Measurements from ENCODE around the gene KCND3.

Gene KCND3

GRCh38 chr1:111911061-111911460 lies 78.4 kb downstream of the KCND3 start:
- DNase-seq (ENCODE audit: low spot score) = no peak

DNA sequence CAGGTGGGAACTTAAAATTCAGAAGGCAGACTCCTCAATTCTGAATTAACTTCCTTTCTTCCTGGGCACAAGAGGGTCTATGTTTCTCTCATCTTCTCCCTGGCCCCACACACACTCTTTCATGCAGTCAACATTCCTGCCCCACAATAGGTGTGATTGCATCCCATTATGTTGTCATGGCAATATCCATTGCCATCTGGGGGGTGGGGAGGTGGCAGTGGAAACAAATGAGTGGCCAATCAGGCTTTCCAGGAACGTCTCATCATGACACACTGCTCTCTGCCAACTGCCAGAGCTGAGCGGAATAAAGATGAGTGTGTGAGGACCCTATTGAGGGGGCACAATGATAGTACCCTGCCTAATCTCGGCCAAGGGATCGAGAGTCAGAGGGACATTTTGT lies 80.4 kb downstream of the KCND3 start:
- no peak for DNase-seq (ENCODE audit: low spot score)

DNA sequence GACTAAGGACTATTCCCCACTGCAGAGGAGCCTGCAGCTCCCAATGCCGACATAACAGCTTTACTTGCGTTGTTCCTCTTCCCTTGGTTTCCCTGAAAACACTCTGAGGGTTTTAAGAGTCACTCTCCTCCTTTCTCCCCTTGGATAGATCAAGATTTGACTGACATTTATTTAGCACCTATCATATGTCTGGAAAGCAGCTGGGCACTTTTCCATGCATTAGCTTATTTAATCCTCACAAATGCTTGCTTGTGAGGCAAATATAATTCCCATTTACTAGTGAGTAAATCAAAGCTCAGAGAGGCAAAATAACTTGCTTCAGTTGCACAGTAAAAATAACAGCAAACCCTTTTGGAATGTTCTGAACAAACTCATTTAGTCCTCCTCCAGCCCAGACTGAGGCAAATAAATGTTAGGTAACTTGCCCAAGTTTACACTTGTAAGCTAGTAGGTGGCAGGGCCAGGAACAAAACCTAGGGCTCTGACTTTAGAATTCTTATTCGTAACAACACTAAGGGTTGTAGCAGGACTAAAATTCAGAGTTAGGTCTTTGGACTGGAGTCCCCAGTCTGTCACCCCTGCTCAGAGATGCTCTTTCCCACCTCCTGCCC lies 81.4 kb downstream of the KCND3 start:
- no peak for DNase-seq (ENCODE audit: low spot score)

DNA sequence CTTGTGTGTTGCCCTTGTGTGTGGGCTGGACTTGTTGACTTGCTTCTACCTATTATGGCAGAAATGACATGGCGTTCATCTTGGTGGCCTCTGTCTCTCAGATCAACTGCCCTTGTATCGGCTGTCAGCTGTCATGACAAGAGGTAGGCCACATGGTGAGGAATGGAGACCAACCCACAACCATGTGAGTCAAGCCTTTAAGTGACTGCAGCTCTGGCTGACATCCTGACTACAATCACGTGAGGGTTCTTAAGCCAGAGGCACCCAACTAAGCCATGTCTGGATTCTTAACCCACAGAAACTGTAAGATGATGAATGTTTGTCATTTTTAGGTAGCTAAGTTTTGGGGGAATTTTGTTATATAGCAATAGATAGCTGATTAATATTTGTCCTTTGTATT lies 82.1 kb downstream of the KCND3 start:
- DNase-seq (ENCODE audit: low spot score) = no peak

GRCh38 chr1:111906816-111907215 lies 82.7 kb downstream of the KCND3 start:
- no peak for DNase-seq (ENCODE audit: low spot score)

DNA sequence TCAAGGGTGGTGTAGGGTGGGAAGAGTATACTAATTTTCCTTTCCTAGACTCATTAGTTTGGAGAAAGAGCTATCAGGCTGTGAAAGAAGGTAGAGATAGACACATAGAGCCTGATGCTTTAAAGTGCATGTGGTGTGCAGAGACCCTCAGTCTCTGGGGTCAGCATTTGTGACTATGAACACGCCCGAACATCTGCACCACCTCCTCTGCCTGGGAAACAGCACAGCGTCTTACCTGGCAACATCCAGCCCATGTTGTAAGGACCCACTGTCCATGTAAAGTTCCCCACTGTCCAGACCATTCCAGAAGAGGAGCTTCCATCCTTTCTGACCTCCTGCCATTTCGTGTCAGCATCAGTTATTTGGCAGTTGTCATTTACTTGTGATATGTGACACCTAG lies 83.4 kb downstream of the KCND3 start:
- DNase-seq (ENCODE audit: low spot score) = no peak

- no peak for DNase-seq (ENCODE audit: low spot score)
Measured at GRCh38 chr1:111904478-111905218, 84.8 kb downstream of the KCND3 start.

- DNase-seq (ENCODE audit: low spot score) = no peak
Measured at GRCh38 chr1:111903871-111904449, 85.5 kb downstream of the KCND3 start.

DNA sequence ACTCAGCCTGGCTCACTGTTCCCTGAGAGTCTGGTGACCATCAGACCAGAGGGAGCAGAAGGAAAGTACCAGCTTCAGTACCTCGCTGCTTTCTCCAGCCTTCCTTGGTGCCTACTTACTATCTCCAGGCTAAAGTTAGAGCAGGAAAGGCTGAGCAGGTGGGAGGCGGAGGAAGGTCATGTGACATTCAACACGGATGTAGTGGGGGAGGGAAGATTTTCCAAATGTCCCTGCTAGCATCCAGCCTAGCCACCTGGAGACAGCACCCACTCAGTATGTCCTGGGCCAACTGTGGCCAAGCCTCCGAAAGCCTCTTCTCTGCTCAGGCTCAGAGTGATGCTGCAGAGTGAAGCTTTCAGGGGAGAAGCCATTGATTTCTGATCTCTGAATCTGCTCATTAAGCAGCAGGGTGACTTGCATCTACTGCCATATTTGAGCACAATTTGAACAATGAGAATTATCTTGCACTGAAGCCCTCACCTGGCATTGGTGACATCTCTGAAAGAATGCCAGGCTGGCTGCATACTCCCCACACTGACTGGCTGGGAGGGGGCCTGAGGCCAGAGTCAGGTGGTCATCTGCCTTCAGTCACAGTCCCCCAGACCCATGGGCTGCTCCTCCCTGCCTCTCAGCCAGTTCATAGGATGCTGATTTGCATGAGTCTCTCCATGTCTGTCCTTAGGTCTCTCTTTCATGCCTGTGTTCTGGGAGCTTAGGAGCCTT lies 86.2 kb downstream of the KCND3 start:
- no peak for DNase-seq (ENCODE audit: low spot score)

- no peak for DNase-seq (ENCODE audit: low spot score)
Measured at GRCh38 chr1:111895469-111895868, 94.0 kb downstream of the KCND3 start.

DNA sequence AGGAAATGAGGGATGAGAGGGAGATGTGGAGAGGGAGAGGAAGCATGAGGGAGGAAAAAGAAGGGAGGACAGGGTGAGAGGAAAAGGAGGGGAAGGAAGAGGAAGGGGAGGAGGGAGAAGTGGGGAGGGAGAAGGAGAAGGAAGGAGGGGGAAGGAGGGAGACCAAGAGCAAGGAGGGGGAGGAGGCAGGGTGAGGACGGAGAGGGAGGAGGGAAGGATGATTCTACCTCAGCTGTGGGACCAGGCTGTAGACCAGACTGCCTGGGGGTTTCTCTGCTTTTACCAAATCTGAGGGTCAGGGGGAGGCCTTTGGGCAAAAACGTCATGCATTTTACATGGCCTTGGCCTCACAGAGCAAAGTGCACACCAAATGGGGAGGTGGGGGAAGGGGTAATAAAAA lies 94.5 kb downstream of the KCND3 start:
- no peak for DNase-seq (ENCODE audit: low spot score)

DNA sequence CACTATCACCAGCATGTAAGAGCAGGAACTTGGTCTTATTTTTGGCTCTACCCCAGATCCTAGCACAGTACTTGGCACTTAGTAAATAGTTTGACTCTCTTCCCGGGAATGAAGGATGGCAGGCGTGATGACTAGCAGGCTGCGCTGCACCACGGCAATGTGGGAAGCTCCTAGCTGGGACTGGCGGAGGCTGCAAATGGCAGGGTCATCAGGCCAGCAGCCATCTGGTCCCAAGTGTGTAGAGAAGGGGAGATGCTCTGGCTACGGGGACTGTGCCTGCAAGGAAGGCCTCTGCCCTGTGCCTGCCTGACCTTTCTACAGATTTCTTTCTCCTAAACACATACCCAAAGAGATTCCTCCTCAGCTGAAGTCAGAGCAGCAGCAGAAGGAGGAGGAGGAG lies 95.0 kb downstream of the KCND3 start:
- no peak for DNase-seq (ENCODE audit: low spot score)

GRCh38 chr1:111891566-111891965 lies 97.9 kb downstream of the KCND3 start:
- DNase-seq (ENCODE audit: low spot score) = no peak

GRCh38 chr1:111888740-111889376 lies 100.6 kb downstream of the KCND3 start:
- DNase-seq (ENCODE audit: low spot score) = no peak

- DNase-seq (ENCODE audit: low spot score) = no peak
Measured at GRCh38 chr1:111887875-111888274, 101.6 kb downstream of the KCND3 start.

DNA sequence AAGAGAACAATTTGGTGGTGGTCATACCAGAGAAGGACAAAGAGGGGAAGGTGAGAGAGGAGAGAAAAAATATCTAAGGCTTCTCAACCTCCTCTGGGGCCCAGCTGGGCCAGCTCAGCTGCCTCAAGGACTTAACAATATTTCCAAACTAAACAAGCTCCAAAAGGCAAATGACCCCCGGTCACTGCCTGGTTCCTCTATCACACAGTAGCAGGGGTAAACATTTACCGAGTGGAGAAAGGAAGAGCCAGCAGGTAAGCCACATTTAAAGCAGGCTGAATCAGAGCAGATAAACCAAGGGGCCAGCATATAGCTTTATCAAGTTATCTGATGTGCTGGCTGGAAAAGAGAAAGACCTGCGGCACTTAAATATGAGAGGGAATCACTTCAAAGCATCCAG lies 102.1 kb downstream of the KCND3 start:
- no peak for DNase-seq (ENCODE audit: low spot score)

DNA sequence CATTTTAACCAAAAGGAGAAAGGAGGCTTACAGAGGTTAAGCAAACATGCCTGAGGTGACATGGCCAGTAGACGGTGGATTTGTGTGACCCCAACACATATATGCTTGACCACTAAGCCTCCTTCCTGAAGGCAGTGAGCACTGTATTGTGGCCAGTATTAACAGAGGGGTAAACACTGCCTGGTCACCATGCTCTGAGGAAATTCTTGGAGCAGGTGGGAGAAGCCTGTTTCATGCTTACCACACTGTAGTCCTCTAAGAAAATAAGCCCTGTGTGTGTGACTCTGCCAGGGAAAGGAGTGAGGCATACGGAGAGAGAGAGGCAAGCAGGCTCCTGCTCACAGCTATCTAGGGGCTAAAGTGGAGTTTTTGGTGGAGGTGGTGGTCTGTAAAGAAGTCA lies 102.7 kb downstream of the KCND3 start:
- DNase-seq (ENCODE audit: low spot score) = no peak

DNA sequence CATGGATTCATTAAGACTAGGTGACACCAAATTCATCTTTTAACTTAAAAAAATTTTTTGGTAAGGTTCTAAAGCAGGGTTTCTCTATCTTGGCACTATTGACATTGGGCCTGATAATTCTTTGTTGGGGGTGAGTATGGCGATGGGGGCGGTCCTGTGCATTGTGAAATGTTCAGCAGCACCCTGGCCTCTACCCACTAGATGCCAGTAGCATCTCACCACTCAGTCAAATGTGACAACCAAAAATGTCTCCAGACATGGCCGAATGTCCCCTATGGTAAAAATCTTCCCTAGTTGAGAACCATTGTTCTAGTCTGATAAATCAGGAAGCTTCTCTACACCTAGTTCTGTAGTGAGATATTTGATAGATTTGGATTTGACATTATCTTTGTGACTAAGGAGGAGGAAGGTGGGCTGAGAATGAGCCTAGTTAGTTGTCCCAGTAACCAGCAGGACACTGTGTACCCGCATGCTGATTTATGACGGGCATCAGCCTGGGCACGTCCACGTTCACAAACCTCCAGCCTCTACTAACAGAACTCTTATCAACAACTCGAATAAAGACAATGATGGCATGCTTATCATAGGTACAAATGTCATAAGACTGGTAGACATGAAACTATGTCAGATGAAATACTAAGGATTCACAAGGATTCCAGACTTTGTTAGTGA lies 104.6 kb downstream of the KCND3 start:
- no peak for DNase-seq (ENCODE audit: low spot score)

DNA sequence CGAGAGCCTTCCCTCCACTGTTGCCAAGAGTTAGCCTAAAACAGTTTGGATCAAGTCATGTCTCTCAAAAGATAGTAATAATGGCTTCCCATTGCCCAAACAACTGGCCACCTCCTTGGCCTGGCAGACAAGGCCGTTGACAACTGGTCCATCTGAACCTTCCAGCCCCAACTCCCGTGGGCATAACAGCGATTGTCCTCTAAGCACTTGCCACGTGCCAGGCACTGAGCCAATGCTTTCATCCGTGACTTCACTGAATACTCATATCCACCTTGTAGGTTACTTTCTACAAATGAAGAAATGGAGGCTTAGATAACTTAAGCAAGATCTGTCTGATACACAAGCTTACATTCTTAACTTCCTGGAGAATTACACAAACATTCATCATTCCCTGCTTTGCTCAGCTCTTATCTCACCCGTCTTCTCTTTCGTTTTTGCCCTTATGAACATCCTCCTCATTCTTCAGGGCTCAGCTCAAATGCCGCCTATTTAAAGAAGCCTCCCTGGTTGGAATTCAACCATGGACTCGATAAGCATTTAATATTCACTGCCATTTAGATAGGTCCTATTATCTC lies 106.4 kb downstream of the KCND3 start:
- no peak for DNase-seq (ENCODE audit: low spot score)

DNA sequence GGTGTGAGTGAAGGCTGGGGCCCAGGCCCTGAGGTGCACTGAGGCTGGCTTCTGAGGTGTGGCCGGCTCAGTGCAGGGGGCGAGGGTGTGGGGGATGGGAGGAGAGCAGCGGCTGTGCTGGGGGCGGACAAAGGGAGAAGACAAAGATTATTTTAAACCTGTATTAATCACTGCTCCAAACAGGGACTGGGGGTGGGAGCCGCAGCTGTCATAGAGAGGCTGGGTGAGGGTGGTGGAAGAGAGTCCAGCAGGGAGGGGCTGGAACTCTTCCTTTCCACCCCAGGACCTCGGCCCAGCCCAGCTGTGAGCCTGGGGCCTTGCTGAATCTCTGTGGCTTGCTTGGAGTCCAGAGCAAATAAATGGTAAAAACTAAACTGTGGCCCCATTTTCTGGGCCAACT lies 106.9 kb downstream of the KCND3 start:
- DNase-seq (ENCODE audit: low spot score) = no peak
